ENCODE results near the gene ACSL5.
"Not testable (repeated sequence)": the region's sequence is repeated elsewhere in the genome, so short reads cannot be mapped to it uniquely, and the experiment has no call there.

The ACSL5 gene

GRCh38 chr10:112366992-112367391 lies 6.9 kb upstream of the ACSL5 start:
- Histone ChIP-seq H3K79me2 (ENCODE audit: low read length) (no peaks in the 10 kb centered on the region), H3K9ac (ENCODE audit: low read length) (no peak overlapping the region), H3K9me3 (ENCODE audit: insufficient read depth, low read length) (no peaks in the 10 kb centered on the region), H3K4me1 (ENCODE audit: low read length) (no peaks in the 10 kb centered on the region), H3K36me3 (replicated peaks; ENCODE audit: low read depth, low read length) (no peaks in the 10 kb centered on the region), H2AFZ (ENCODE audit: low read depth, low read length) (no peak overlapping the region), H3K27me3 (ENCODE audit: low read depth, low read length) (no peaks in the 10 kb centered on the region), H3K27ac (ENCODE audit: low read length) (no peak overlapping the region), H3K4me3 (ENCODE audit: low read length) (no peak overlapping the region), H4K20me1 (ENCODE audit: insufficient read depth, low read length) (no peaks in the 10 kb centered on the region), H3K4me2 (ENCODE audit: low read length) (no peak overlapping the region)
- TF ChIP-seq EZH2phosphoT487 (IDR thresholded peaks at IDR 0.05; ENCODE audit: low read depth) (no peak), CTCF (IDR thresholded peaks at IDR 0.05; ENCODE audit: low read depth, low read length) (no peak)

- Histone ChIP-seq H3K27me3 (ENCODE audit: low read depth, low read length) (no peaks in the 10 kb centered on the region), H3K4me3 (ENCODE audit: low read length) (no peak overlapping the region), H2AFZ (ENCODE audit: low read depth, low read length) (no peak overlapping the region), H3K4me1 (ENCODE audit: low read length) (no peaks in the 10 kb centered on the region), H3K27ac (ENCODE audit: low read length) (no peak overlapping the region), H3K36me3 (replicated peaks; ENCODE audit: low read depth, low read length) (no peaks in the 10 kb centered on the region), H3K9ac (ENCODE audit: low read length) (no peak overlapping the region), H4K20me1 (ENCODE audit: insufficient read depth, low read length) (no peaks in the 10 kb centered on the region), H3K9me3 (ENCODE audit: insufficient read depth, low read length) (no peaks in the 10 kb centered on the region), H3K4me2 (ENCODE audit: low read length) (no peak overlapping the region), H3K79me2 (ENCODE audit: low read length) (no peaks in the 10 kb centered on the region)
- TF ChIP-seq EZH2phosphoT487 (IDR thresholded peaks at IDR 0.05; ENCODE audit: low read depth) (no peak), CTCF (IDR thresholded peaks at IDR 0.05; ENCODE audit: low read depth, low read length) (no peak)
Observed at GRCh38 chr10:112367516-112367915, 6.4 kb upstream of the ACSL5 start.

- no peak overlapping the region for H3K4me3 ChIP-seq (ENCODE audit: low read length)
- H3K9me3 ChIP-seq (ENCODE audit: insufficient read depth, low read length), result no peaks in the 10 kb centered on the region
- H2AFZ ChIP-seq (ENCODE audit: low read depth, low read length), result no peak overlapping the region
- H3K9ac ChIP-seq (ENCODE audit: low read length), result no peak overlapping the region
- peaks cover 1% of the 10 kb centered on the region for H3K4me1 ChIP-seq (ENCODE audit: low read length)
- H3K27ac ChIP-seq (ENCODE audit: low read length), result no peak overlapping the region
- TF ChIP-seq EZH2phosphoT487 (IDR thresholded peaks at IDR 0.05; ENCODE audit: low read depth), result no peak
- TF ChIP-seq CTCF (IDR thresholded peaks at IDR 0.05; ENCODE audit: low read depth, low read length), result no peak
- H4K20me1 ChIP-seq (ENCODE audit: insufficient read depth, low read length), result no peaks in the 10 kb centered on the region
- no peaks in the 10 kb centered on the region for H3K27me3 ChIP-seq (ENCODE audit: low read depth, low read length)
- H3K79me2 ChIP-seq (ENCODE audit: low read length), result no peaks in the 10 kb centered on the region
- H3K4me2 ChIP-seq (ENCODE audit: low read length), result no peak overlapping the region
- no peaks in the 10 kb centered on the region for H3K36me3 ChIP-seq (replicated peaks; ENCODE audit: low read depth, low read length)
Observed at GRCh38 chr10:112369495-112370423, 4.2 kb upstream of the ACSL5 start.

GRCh38 chr10:112370424-112370819 lies 3.5 kb upstream of the ACSL5 start:
- Histone ChIP-seq H4K20me1 (ENCODE audit: insufficient read depth, low read length) (no peaks in the 10 kb centered on the region), H3K36me3 (replicated peaks; ENCODE audit: low read depth, low read length) (no peaks in the 10 kb centered on the region), H3K4me3 (ENCODE audit: low read length) (no peak overlapping the region), H3K79me2 (ENCODE audit: low read length) (no peaks in the 10 kb centered on the region), H3K4me1 (ENCODE audit: low read length) (peaks cover 8% of the 10 kb centered on the region), H3K9ac (ENCODE audit: low read length) (no peak overlapping the region), H2AFZ (ENCODE audit: low read depth, low read length) (no peak overlapping the region), H3K4me2 (ENCODE audit: low read length) (no peak overlapping the region), H3K27ac (ENCODE audit: low read length) (no peak overlapping the region), H3K9me3 (ENCODE audit: insufficient read depth, low read length) (no peaks in the 10 kb centered on the region), H3K27me3 (ENCODE audit: low read depth, low read length) (no peaks in the 10 kb centered on the region)
- TF ChIP-seq CTCF (IDR thresholded peaks at IDR 0.05; ENCODE audit: low read depth, low read length) (no peak), EZH2phosphoT487 (IDR thresholded peaks at IDR 0.05; ENCODE audit: low read depth) (no peak)

- not testable (repeated sequence) for H3K27me3 ChIP-seq (ENCODE audit: low read depth, low read length); H3K9me3 ChIP-seq (ENCODE audit: insufficient read depth, low read length); H3K27ac ChIP-seq (ENCODE audit: low read length); H3K4me3 ChIP-seq (ENCODE audit: low read length); H3K9ac ChIP-seq (ENCODE audit: low read length); H3K36me3 ChIP-seq (replicated peaks; ENCODE audit: low read depth, low read length); H3K4me2 ChIP-seq (ENCODE audit: low read length); H2AFZ ChIP-seq (ENCODE audit: low read depth, low read length); H4K20me1 ChIP-seq (ENCODE audit: insufficient read depth, low read length); H3K79me2 ChIP-seq (ENCODE audit: low read length)
- H3K4me1 ChIP-seq (ENCODE audit: low read length), result peaks cover 12% of the 10 kb centered on the region
Observed at GRCh38 chr10:112371326-112371725, 2.6 kb upstream of the ACSL5 start.

GRCh38 chr10:112372182-112372810 lies 1.6 kb upstream of the ACSL5 start:
- H3K27me3 ChIP-seq (ENCODE audit: low read depth, low read length); H3K27ac ChIP-seq (ENCODE audit: low read length); H4K20me1 ChIP-seq (ENCODE audit: insufficient read depth, low read length); H3K4me2 ChIP-seq (ENCODE audit: low read length); H3K9me3 ChIP-seq (ENCODE audit: insufficient read depth, low read length); H2AFZ ChIP-seq (ENCODE audit: low read depth, low read length); H3K4me3 ChIP-seq (ENCODE audit: low read length); H3K36me3 ChIP-seq (replicated peaks; ENCODE audit: low read depth, low read length); H3K9ac ChIP-seq (ENCODE audit: low read length): not testable (repeated sequence)
- H3K4me1 ChIP-seq (ENCODE audit: low read length), result peaks cover 17% of the 10 kb centered on the region
- peaks cover 12% of the 10 kb centered on the region for H3K79me2 ChIP-seq (ENCODE audit: low read length)

Measured in OCI-LY3 (cell line).